H1 (cell line): ENCODE data around the gene TECR. TPM values are rescaled to one million over a fixed set of nuclear protein-coding genes. Genes with fewer than 3 reads are reported as not detected.

Experiments used
- CBX8 ChIP-seq: fragments of 300-800, 300-1000 bp; sonication (generic); IDR thresholded peaks from 2 replicates; pipeline ENCODE4 v1.7.1; 2016; ENCODE audit warnings: low read depth, low read length, borderline replicate concordance
- CEBPB ChIP-seq: IDR thresholded peaks from 2 replicates; pipeline ENCODE4 v1.6.1; 2012; ENCODE audit warnings: low read depth, low read length
- CREB1 ChIP-seq: IDR thresholded peaks from 2 replicates; pipeline ENCODE4 v1.6.1; 2012; ENCODE audit warnings: inconsistent platforms
- EP300 ChIP-seq, 2 experiments: IDR thresholded peaks; 1 replicate in 1 of 2; 2 replicates in 1 of 2; pipeline ENCODE4 v1.6.1; 2011 to 2012; ENCODE audit warnings: low read depth in 2 of 2, low read length in 2 of 2, mild to moderate bottlenecking in 2 of 2, borderline replicate concordance in 1 of 2, inconsistent platforms in 1 of 2, moderate library complexity in 1 of 2
- GABPA ChIP-seq: IDR thresholded peaks from 2 replicates; pipeline ENCODE4 v1.6.1; 2011; ENCODE audit warnings: mild to moderate bottlenecking, low read length, moderate library complexity, borderline replicate concordance; ENCODE audit not compliant: insufficient read depth
- GTF2F1 ChIP-seq: IDR thresholded peaks from 2 replicates; pipeline ENCODE4 v1.6.1; 2012; ENCODE audit warnings: low read depth, low read length, improper control_type of control experiment, borderline replicate concordance
- PHF8 ChIP-seq: fragments of 200-600 bp; sonication (generic); conservative IDR thresholded peaks from 2 replicates; pipeline ENCODE4 v1.7.1; 2012; ENCODE audit warnings: low read depth, mild to moderate bottlenecking, inconsistent platforms, low read length, moderate library complexity
- RAD21 ChIP-seq, 2 experiments: IDR thresholded peaks in 1 of 2; conservative IDR thresholded peaks in 1 of 2; 2 replicates each; pipeline ENCODE4 v1.6.1; 2011; ENCODE audit warnings: low read depth in 2 of 2, low read length in 2 of 2, improper control_type of control experiment in 1 of 2, inconsistent platforms in 1 of 2, mild to moderate bottlenecking in 1 of 2, moderate library complexity in 1 of 2
- RBBP5 ChIP-seq: IDR thresholded peaks from 2 replicates; pipeline ENCODE4 v1.7.1; 2012; ENCODE audit warnings: low read depth, mild to moderate bottlenecking, inconsistent platforms, low read length, moderate library complexity, borderline replicate concordance
- SRF ChIP-seq: IDR thresholded peaks from 2 replicates; pipeline ENCODE4 v1.6.1; 2011; ENCODE audit warnings: mild to moderate bottlenecking, low read depth, low read length, moderate library complexity
- TAF7 ChIP-seq: optimal IDR thresholded peaks from 2 replicates; pipeline ENCODE3; 2011; ENCODE audit warnings: low read depth, mild to moderate bottlenecking, inconsistent platforms, low read length, moderate library complexity, borderline replicate concordance
- TBP ChIP-seq: IDR thresholded peaks from 2 replicates; pipeline ENCODE4 v1.6.1; 2011; ENCODE audit warnings: low read depth, low read length, improper control_type of control experiment
- TCF12 ChIP-seq: IDR thresholded peaks from 2 replicates; pipeline ENCODE4 v1.6.1; 2011; ENCODE audit warnings: low read depth, mild to moderate bottlenecking, low read length
- ZNF274 ChIP-seq: IDR thresholded peaks from 2 replicates; pipeline ENCODE4 v1.7.0; 2012; ENCODE audit warnings: low read length, borderline replicate concordance; ENCODE audit errors: extremely low read depth
- polyA plus RNA-seq, 7 experiments: library from polyadenylated mRNA; depleted of rRNA in 3 of 7; stranded (reverse) in 5 of 7; unstranded in 2 of 7; fragments of >200 nt in 5 of 7; fragments of 200-250 nt in 2 of 7; gene quantifications; 1 replicate in 5 of 7; 2 replicates in 1 of 7; 4 replicates in 1 of 7; pipeline versions ENCODE4 v1.2.1 to v1.2.3, GENCODE V29; 2011 to 2013; ENCODE audit warnings: missing spikeins in 2 of 7, mixed read lengths in 2 of 7
- total RNA-seq: library from RNA; stranded (reverse); fragmentation: NEBNext Ultra II Directional; extraction: Animal tissue kit (Norgen Biotek cat#: 25700); gene quantifications from 2 replicates; pipeline ENCODE4 v1.2.1, GENCODE V29; 2021
- TF ChIP-seq, protein P1 (sequence below): IDR thresholded peaks from 2 replicates; pipeline ENCODE4 v1.6.1; 2011; ENCODE audit warnings: low read length, improper control_type of control experiment
- TF ChIP-seq, protein P2 (sequence below): IDR thresholded peaks from 2 replicates; pipeline ENCODE4 v1.6.1; 2012; ENCODE audit warnings: low read length, inconsistent platforms
- TF ChIP-seq, protein P3 (sequence below): IDR thresholded peaks from 2 replicates; pipeline ENCODE4 v1.6.1; 2011; ENCODE audit warnings: low read depth, mild to moderate bottlenecking, low read length; ENCODE audit not compliant: insufficient read depth

The TECR gene
- total and polyA plus RNA-seq, 2 of the 8 experiments (the other 6 are each of a cell fraction or from before 2014, with no cell fraction given), result 172 to 405 TPM

DNA sequence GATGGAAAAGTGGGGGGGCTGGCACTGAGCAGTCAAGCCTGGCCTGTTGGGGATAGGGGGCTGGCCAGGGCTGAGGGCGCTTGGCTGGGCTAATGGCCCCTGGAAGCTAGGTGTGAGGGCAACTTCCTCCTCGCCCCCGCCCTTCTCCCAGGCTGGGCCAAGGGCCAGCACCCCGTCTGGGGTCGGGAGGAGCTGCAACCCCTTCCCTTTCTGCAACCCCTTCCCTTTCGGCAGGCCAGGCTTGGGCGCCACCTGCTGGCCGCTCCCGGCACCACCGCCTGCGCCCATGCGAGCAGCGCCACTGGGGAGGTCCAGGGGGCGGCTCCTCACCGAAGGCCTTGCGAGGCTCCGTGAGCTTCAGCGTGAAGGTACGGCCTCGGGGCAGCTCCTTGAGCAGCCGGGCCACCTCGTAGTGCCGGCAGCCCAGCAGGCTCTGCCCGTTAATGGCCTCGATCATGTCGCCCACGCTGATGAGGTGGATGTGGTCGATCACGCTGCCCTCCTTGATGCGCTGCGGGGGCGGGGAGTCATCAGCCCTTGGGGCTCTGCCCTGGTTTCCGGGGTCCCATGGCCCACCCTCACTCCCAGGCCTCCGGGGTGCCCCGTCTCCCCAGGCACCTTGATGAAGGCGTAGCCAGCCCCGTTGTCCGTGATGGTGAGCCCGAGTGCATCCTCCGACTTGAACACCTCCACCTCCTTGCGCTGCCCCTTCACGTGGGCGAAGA, 49.3 kb upstream of the TECR start (continued):
- TF ChIP-seq TCF12 (0 out of 2 replicates have a peak, but pooled peaks have one; percentile 3), GTF2F1 (no peak), CREB1 (0 out of 2 replicates have a peak, but pooled peaks have one; percentile 35), SRF (no peak), RAD21 (IDR thresholded peaks at IDR 0.05 in 1 of 2, conservative IDR thresholded peaks at IDR 0.05 in 1 of 2; ENCODE audit: low read depth in 2 of 2, low read length in 2 of 2) (peak; percentile 66 to 79), PHF8 (no peak), GABPA (peak; percentile 23; the same call in 1 of the 2 replicates), ZNF274 (no peak), TBP (peak; percentile 58; the same call in 1 of the 2 replicates), RBBP5 (no peak), CBX8 (no peak), TAF7 (peak; percentile 38), EP300 (IDR thresholded peaks at IDR 0.05; ENCODE audit: borderline replicate concordance in 1 of 2, low read depth in 2 of 2, low read length in 2 of 2) (0 out of 3 replicates have a peak, but pooled peaks of 1 of the 2 experiments have one; percentile 45), CEBPB (no peak)
- TF ChIP-seq, protein P1, sequence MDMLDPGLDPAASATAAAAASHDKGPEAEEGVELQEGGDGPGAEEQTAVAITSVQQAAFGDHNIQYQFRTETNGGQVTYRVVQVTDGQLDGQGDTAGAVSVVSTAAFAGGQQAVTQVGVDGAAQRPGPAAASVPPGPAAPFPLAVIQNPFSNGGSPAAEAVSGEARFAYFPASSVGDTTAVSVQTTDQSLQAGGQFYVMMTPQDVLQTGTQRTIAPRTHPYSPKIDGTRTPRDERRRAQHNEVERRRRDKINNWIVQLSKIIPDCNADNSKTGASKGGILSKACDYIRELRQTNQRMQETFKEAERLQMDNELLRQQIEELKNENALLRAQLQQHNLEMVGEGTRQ, result no peak
- TF ChIP-seq, protein P2, sequence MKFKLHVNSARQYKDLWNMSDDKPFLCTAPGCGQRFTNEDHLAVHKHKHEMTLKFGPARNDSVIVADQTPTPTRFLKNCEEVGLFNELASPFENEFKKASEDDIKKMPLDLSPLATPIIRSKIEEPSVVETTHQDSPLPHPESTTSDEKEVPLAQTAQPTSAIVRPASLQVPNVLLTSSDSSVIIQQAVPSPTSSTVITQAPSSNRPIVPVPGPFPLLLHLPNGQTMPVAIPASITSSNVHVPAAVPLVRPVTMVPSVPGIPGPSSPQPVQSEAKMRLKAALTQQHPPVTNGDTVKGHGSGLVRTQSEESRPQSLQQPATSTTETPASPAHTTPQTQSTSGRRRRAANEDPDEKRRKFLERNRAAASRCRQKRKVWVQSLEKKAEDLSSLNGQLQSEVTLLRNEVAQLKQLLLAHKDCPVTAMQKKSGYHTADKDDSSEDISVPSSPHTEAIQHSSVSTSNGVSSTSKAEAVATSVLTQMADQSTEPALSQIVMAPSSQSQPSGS, result no peak
- TF ChIP-seq, protein P3, sequence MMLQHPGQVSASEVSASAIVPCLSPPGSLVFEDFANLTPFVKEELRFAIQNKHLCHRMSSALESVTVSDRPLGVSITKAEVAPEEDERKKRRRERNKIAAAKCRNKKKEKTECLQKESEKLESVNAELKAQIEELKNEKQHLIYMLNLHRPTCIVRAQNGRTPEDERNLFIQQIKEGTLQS, result no peak
- TF ChIP-seq, all 59 proteins: peak for 9
